Peyer's patch (tissue), 4 donors: ENCODE measurements around the gene CBX1. TPM values are rescaled to one million over a fixed set of nuclear protein-coding genes. Genes with fewer than 3 reads are reported as not detected.

Source experiments
- small RNA-seq, 2 donors: library from RNA; depleted of rRNA; stranded (forward); fragments of <200 nt; gene quantifications; one replicate each; pipeline ENCODE3, GENCODE V24; 2016
- total RNA-seq, 4 donors: library from RNA; depleted of rRNA; stranded (reverse); fragments of >200 nt; gene quantifications; one replicate each; pipeline ENCODE4 v1.1.0, GENCODE V29; 2016

Gene CBX1
- total RNA-seq, 4 donors from 2014 or later: 7.2 to 14.0 (median 8.5) TPM

Small RNA genes lying within 50 kb of the gene (small RNA-seq; reads per million reads assigned to genes)
- gene AC004477.2 (0 reads per million in 2 donors), gene MIR152 (26.2 to 38.7 reads per million in 2 donors), gene RNU6-1201P (0 reads per million in 2 donors)

Other genes with a start within 250 kb of the CBX1 start
- 10 to 100 TPM in 3 of 4 donors, 1 to 10 TPM in 1; 8.6 to 29.7 (median 16.6) TPM for gene SP2, start 205.2 kb downstream of the CBX1 start, total RNA-seq
- 100 to 1,000 TPM in 1 of 4 donors, 10 to 100 TPM in 3; 23.9 to 103 (median 64.6) TPM for gene PNPO, start 159.9 kb downstream of the CBX1 start, total RNA-seq
- 100 to 1,000 TPM in 3 of 4 donors, 10 to 100 TPM in 1; 88.3 to 358 (median 288) TPM for gene PRR15L, start 143.6 kb downstream of the CBX1 start, total RNA-seq
- 1,000 to 10,000 TPM in 1 of 4 donors, 100 to 1,000 TPM in 3; 198 to 1,062 (median 553) TPM for gene CDK5RAP3, start 130.4 kb downstream of the CBX1 start, total RNA-seq
- gene COPZ2, start 63.7 kb downstream of the CBX1 start, total RNA-seq: 10 to 100 TPM in 2 of 4 donors, 1 to 10 TPM in 2; 2.2 to 27.2 (median 7.0) TPM
- 100 to 1,000 TPM in 3 of 4 donors, 10 to 100 TPM in 1; 89.1 to 228 (median 217) TPM for gene NFE2L1, start 53.1 kb downstream of the CBX1 start, total RNA-seq
- gene SNX11, start 6.3 kb upstream of the CBX1 start, total RNA-seq: 10 to 100 TPM in 3 of 4 donors, 1 to 10 TPM in 1; 9.5 to 19.8 (median 15.0) TPM